Measurements from ENCODE around the gene CCL24.
A peak's percentile ranks its signal among the peaks of the same experiment; 100 is the strongest.
"Not testable (repeated sequence)": the region's sequence is repeated elsewhere in the genome, so short reads cannot be mapped to it uniquely, and the experiment has no call there.

Gene CCL24

DNA sequence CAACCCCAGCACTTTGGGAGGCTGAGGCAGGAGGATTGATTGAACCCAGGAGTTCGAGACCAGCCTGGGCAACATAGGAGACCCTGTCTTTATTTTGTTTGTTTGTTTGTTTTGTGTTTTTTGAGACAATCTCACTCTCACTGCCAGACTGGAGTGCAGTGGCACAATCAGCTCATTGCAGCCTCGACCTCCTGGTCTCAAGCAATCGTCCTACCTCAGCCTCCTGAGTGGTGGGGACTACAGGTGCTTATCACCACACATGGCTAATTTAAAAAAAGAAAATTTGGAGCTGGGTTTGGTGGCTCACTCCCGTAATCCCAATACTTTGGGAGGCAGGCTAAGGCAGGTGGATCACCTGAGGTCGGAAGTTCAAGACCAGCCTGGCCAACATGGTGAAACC, 30.6 kb upstream of the CCL24 start:
- Histone ChIP-seq H3K36me3 (ENCODE audit: control insufficient read depth, insufficient read depth, low read length) (no peaks in the 10 kb centered on the region), H3K9ac (no peak overlapping the region), H3K4me2 (ENCODE audit: low read length) (no peak overlapping the region), H3K27me3 (ENCODE audit: control insufficient read depth, insufficient read depth, low read length) (no peaks in the 10 kb centered on the region), H3K4me1 (no peaks in the 10 kb centered on the region), H2AFZ (no peak overlapping the region), H3K4me3 (ENCODE audit: low read depth, low read length) (no peak overlapping the region), H3K79me2 (no peaks in the 10 kb centered on the region), H3K9me3 (ENCODE audit: control insufficient read depth, low read length) (no peaks in the 10 kb centered on the region), H3K27ac (no peak overlapping the region)
- TF ChIP-seq, protein P1, sequence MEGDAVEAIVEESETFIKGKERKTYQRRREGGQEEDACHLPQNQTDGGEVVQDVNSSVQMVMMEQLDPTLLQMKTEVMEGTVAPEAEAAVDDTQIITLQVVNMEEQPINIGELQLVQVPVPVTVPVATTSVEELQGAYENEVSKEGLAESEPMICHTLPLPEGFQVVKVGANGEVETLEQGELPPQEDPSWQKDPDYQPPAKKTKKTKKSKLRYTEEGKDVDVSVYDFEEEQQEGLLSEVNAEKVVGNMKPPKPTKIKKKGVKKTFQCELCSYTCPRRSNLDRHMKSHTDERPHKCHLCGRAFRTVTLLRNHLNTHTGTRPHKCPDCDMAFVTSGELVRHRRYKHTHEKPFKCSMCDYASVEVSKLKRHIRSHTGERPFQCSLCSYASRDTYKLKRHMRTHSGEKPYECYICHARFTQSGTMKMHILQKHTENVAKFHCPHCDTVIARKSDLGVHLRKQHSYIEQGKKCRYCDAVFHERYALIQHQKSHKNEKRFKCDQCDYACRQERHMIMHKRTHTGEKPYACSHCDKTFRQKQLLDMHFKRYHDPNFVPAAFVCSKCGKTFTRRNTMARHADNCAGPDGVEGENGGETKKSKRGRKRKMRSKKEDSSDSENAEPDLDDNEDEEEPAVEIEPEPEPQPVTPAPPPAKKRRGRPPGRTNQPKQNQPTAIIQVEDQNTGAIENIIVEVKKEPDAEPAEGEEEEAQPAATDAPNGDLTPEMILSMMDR (IDR thresholded peaks at IDR 0.05), result no peak

DNA sequence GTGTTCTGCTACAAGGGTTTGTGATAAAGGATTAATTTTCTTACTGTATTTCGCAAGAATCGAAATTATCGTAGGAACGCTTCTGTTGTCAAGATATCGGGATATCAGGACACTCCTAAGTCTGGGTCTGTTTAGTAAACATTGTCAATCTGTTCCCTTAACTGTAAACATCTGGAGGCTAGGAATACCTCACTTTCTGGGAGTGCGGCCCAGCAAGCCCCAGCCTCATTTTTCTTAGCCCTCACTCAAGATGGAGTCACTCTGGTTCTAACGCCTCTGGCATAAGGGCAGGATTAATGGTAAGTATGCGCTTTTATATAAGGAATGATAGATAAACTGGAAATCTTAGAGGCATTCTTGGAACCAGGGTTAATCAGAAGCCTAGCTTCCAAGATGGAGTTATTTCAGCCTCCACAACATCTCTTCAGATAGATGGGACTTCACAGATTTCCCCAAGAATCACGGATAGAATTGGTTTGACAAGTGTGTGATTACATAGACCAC, 30.1 kb upstream of the CCL24 start:
- Histone ChIP-seq H3K9ac (no peak overlapping the region), H3K4me1 (no peaks in the 10 kb centered on the region), H3K27ac (no peak overlapping the region), H3K4me2 (ENCODE audit: low read length) (no peak overlapping the region), H3K27me3 (ENCODE audit: control insufficient read depth, insufficient read depth, low read length) (no peaks in the 10 kb centered on the region), H3K79me2 (no peaks in the 10 kb centered on the region), H3K4me3 (ENCODE audit: low read depth, low read length) (no peak overlapping the region), H3K36me3 (ENCODE audit: control insufficient read depth, insufficient read depth, low read length) (no peaks in the 10 kb centered on the region), H2AFZ (no peak overlapping the region), H3K9me3 (ENCODE audit: control insufficient read depth, low read length) (no peaks in the 10 kb centered on the region)
- TF ChIP-seq, protein P1 (IDR thresholded peaks at IDR 0.05), result no peak

DNA sequence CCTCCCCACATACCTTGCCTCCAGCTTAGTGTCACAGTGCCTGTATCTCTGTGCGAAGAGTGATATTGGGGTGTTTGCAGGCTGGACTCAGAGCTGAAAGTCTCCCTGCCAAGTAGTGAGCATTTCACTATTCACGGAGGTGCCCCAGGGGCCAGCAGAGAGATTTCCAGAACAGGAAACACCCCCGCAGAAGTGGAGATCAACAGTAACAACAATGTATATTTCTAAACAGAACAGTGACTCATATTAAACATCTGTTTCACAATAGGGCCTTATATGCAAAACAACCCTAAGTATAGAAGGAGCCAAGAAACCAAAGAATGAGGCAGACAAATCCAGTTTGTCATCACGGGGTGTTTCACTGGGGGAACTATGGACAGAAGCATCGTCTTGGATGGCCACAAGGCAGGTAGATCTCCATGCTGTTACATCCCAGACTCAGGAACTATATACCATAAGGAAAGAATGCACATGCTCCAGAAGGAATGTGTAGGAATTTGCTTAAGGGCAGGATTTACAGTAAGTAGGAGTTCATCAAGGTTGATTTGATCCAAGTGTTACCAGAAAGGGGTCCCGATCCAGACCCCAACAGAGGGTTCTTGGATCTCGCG, 29.3 kb upstream of the CCL24 start:
- Histone ChIP-seq H3K4me1 (no peaks in the 10 kb centered on the region), H2AFZ (peak overlapping the region; percentile 52), H3K4me3 (ENCODE audit: low read depth, low read length) (no peak overlapping the region), H3K27me3 (ENCODE audit: control insufficient read depth, insufficient read depth, low read length) (no peaks in the 10 kb centered on the region), H3K27ac (no peak overlapping the region), H3K9me3 (ENCODE audit: control insufficient read depth, low read length) (no peaks in the 10 kb centered on the region), H3K79me2 (no peaks in the 10 kb centered on the region), H3K36me3 (ENCODE audit: control insufficient read depth, insufficient read depth, low read length) (no peaks in the 10 kb centered on the region), H3K9ac (no peak overlapping the region), H3K4me2 (ENCODE audit: low read length) (no peak overlapping the region)
- TF ChIP-seq, protein P1 (IDR thresholded peaks at IDR 0.05), result no peak

DNA sequence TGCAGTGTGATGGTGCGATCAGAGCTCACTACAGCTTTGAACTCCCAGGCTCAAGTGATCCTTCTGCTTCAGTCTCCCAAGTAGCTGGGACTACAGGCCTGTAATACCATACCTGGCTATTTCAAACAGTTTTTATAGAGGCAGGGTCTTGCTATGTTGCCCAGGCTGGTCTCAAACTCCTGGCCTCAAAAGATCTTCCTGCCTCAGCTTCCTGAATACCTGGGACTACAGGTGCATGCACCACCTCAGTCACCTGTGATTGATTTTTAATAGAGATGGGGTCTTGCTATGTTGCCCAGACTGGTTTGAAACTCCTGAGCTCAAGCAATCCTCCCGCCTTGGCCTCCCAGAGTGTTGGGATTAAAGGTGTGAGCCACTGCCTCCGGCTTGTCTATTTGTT, 26.4 kb upstream of the CCL24 start:
- Histone ChIP-seq H3K4me2 (ENCODE audit: low read length) (no peak overlapping the region), H3K79me2 (no peaks in the 10 kb centered on the region), H3K9ac (no peak overlapping the region), H3K9me3 (ENCODE audit: control insufficient read depth, low read length) (no peaks in the 10 kb centered on the region), H3K4me1 (no peaks in the 10 kb centered on the region), H2AFZ (no peak overlapping the region), H3K4me3 (ENCODE audit: low read depth, low read length) (no peak overlapping the region), H3K27me3 (ENCODE audit: control insufficient read depth, insufficient read depth, low read length) (no peaks in the 10 kb centered on the region), H3K27ac (no peak overlapping the region), H3K36me3 (ENCODE audit: control insufficient read depth, insufficient read depth, low read length) (no peaks in the 10 kb centered on the region)
- TF ChIP-seq, protein P1 (IDR thresholded peaks at IDR 0.05), result no peak

DNA sequence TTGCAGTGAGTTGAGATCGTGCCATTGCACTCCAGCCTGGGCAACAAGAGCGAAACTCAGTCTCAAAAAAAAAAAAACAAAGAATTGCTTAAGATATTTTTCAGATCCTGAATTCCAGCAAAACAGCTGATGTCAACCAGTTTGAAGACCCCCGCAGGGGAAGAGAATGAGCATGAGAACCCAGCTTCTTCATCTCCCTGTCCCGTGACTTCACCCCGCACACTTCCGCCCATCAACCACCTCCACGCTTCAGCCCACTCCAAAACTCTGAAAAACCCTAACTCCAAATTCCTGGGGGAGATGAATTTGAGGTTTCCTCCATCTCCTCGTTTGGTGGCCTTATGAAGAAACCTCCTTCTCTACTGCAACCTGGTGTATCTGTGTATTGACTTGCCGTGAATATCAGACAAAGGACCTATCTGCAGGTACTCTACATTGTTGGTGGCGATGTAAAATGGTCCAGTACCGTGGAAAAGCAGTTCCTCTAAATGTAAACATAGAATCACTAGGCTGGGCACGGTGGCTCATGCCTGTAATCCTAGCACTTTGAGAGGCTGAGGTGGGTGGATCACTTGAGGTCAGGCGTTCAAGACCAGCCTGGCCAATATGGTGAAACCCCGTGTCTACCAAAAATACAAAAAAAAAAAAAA, 24.8 kb upstream of the CCL24 start:
- not testable (repeated sequence) for H2AFZ ChIP-seq; H3K9ac ChIP-seq; H3K4me2 ChIP-seq (ENCODE audit: low read length); H3K27me3 ChIP-seq (ENCODE audit: control insufficient read depth, insufficient read depth, low read length); H3K36me3 ChIP-seq (ENCODE audit: control insufficient read depth, insufficient read depth, low read length); H3K4me3 ChIP-seq (ENCODE audit: low read depth, low read length); H3K79me2 ChIP-seq; H3K9me3 ChIP-seq (ENCODE audit: control insufficient read depth, low read length); H3K27ac ChIP-seq; H3K4me1 ChIP-seq

All from parathyroid adenoma (tissue), 2 donors.